Natural killer cell (primary cell): ENCODE results near the gene CALCOCO2. TPM values are rescaled to one million over a fixed set of nuclear protein-coding genes. Genes with fewer than 3 reads are reported as not detected.

ENCODE experiments used
- ATAC-seq, 3 donors: fragments of 150-1000 bp in 2 of 3; fragments of 200-7000 bp in 1 of 3; cut with Tn5 transposase; 1 replicate in 1 of 3; 2 replicates in 2 of 3; pipeline ENCODE4 v1.10.0; 2021; ENCODE audit warnings: mild to moderate bottlenecking in 2 of 3, moderate library complexity in 2 of 3
- DNase-seq, 2 donors: peaks; one replicate each; pipeline versions ENCODE4 v3.0.0 to v3.0.0-alpha.2; 2013 to 2021; ENCODE audit warnings: mixed read lengths in 1 of 2
- H3K27ac ChIP-seq: one replicate; pipeline ENCODE4 v1.5.1; 2013; ENCODE audit warnings: mild to moderate bottlenecking, low read length
- H3K27me3 ChIP-seq: one replicate; pipeline ENCODE4 v1.6.1; 2013; ENCODE audit warnings: low read length; ENCODE audit not compliant: control insufficient read depth, insufficient read depth
- H3K36me3 ChIP-seq: one replicate; pipeline ENCODE4 v1.6.1; 2013; ENCODE audit warnings: low read length; ENCODE audit not compliant: control insufficient read depth, insufficient read depth
- H3K4me1 ChIP-seq: one replicate; pipeline ENCODE4 v1.6.1; 2013; ENCODE audit warnings: low read length; ENCODE audit not compliant: control insufficient read depth, insufficient read depth
- H3K4me3 ChIP-seq: one replicate; pipeline ENCODE4 v1.5.1; 2013; ENCODE audit warnings: low read length
- H3K9me3 ChIP-seq: one replicate; pipeline ENCODE4 v1.6.1; 2013; ENCODE audit warnings: low read length; ENCODE audit not compliant: control insufficient read depth, insufficient read depth
- H3K27ac Mint-ChIP-seq, 2 donors: one replicate each; pipeline ENCODE4 v1.8.0; 2022; ENCODE audit warnings: mild to moderate bottlenecking in 2 of 2, mixed read lengths in 2 of 2, moderate library complexity in 1 of 2
- H3K27me3 Mint-ChIP-seq, 2 donors: one replicate each; pipeline ENCODE4 v1.8.0; 2022; ENCODE audit warnings: low read depth in 2 of 2, mixed read lengths in 2 of 2
- H3K36me3 Mint-ChIP-seq: one replicate; pipeline ENCODE4 v1.8.0; 2022; ENCODE audit warnings: mixed read lengths
- H3K4me1 Mint-ChIP-seq, 2 donors: one replicate each; pipeline ENCODE4 v1.8.0; 2022; ENCODE audit warnings: mixed read lengths in 2 of 2
- H3K4me3 Mint-ChIP-seq: one replicate; pipeline ENCODE4 v1.8.0; 2022; ENCODE audit warnings: mild to moderate bottlenecking, moderate library complexity, mixed read lengths
- H3K9me3 Mint-ChIP-seq, 2 donors: one replicate each; pipeline ENCODE4 v1.8.0; 2022; ENCODE audit warnings: mixed read lengths in 2 of 2
- CTCF ChIP-seq: fragments of 200-600 bp; IDR thresholded peaks from one replicate; pipeline ENCODE4 v1.8.0; 2022; ENCODE audit warnings: antibody characterized with exemption
- WGBS: methylation state at CpG from one replicate; pipeline ENCODE4 v1.1.7; 2013; ENCODE audit warnings: missing lambda C conversion rate; ENCODE audit not compliant: insufficient coverage; 5-methylcytosine and 5-hydroxymethylcytosine counted together
- intact Hi-C: fragments of 100-400 bp; cut with micrococcal nuclease; formaldehyde crosslinking; loops from one replicate; pipeline ENCODE4 v1.14.2; 2022
- total RNA-seq, 4 donors: library from RNA; stranded (reverse); fragments of 120-200 nt in 1 of 4; gene quantifications; one replicate each; pipeline versions ENCODE4 v1.2.3 to v1.2.4, GENCODE V29; 2013 to 2022

The CALCOCO2 gene
- total RNA-seq, 3 donors from 2014 or later (not counting 1 experiment from before 2014, with no cell fraction given) = 175 to 188 (median 179) TPM

DNA sequence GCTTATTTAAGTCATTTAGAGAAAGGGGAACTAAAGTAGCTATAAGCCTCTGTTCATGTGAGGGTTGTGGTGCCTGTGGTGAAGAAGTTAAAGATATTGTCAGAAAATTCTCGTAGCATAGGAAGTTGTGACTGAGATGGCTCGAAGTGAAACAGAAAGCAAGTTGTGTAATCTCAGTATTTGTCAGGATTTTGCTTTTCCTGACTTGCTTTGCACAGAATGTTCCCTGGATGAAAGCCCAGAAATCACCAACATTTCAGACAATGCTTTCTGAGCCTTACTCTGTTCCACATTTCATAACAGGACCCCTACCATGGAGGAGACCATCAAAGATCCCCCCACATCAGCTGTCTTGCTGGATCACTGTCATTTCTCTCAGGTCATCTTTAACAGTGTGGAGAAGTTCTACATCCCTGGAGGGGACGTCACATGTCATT lies 10.6 kb downstream of the CALCOCO2 start:
- H3K27me3 Mint-ChIP-seq = no peaks in the 10 kb centered on the region
- H3K4me1 Mint-ChIP-seq = peaks cover 38 to 42% of the 10 kb centered on the region in 2 donors
- intact Hi-C loops = loop anchor here (1.0 kb wide), 1 partner anchor 10 kb away; the partner anchor contains the start of gene CALCOCO2
- Histone ChIP-seq H3K4me1 (peaks cover 48% of the 10 kb centered on the region), H3K4me3 (peak overlapping the region; percentile 7), H3K27ac (peak overlapping the region; percentile 77), H3K27me3 (no peaks in the 10 kb centered on the region), H3K36me3 (peaks cover 23% of the 10 kb centered on the region), H3K9me3 (no peaks in the 10 kb centered on the region)
- TF ChIP-seq CTCF = no peak
- DNase-seq = peak in 1 of 2 donors; percentile 78
- peak; percentile 88 to 94 (median 91) for ATAC-seq
- peak overlapping the region; percentile 87 for H3K4me3 Mint-ChIP-seq
- WGBS = 0% methylated on average over 2 of the region's 3 CpGs
- no peaks in the 10 kb centered on the region for H3K9me3 Mint-ChIP-seq
- H3K27ac Mint-ChIP-seq = peak overlapping the region; percentile 90 to 92
- peaks cover 8% of the 10 kb centered on the region for H3K36me3 Mint-ChIP-seq

DNA sequence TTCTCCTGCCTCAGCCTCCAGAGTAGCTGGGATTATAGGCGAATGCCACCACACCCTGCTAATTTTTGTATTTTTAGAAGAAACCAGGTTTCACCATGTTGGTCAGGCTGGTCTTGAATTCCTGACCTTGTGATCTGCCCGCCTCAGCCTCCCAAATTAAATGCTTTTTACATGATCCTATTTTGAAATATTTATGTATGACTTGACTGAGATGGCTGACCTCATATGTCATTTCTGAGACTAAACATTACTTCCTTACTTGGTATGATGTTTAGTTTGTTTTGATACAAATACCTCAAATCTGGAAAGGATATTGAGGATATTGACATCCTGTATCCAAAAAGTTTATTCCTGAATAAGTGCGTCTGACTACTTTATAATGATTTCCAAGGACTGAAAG lies 11.9 kb downstream of the CALCOCO2 start:
- no peak for TF ChIP-seq CTCF
- no peaks in the 10 kb centered on the region for H3K9me3 ChIP-seq
- Mint-ChIP-seq H3K4me1 (peaks cover 24 to 29% of the 10 kb centered on the region in 2 donors), H3K27ac (peak overlapping the region in 1 of 2 donors; percentile 90), H3K4me3 (no peak overlapping the region), H3K9me3 (no peaks in the 10 kb centered on the region), H3K27me3 (no peaks in the 10 kb centered on the region), H3K36me3 (peaks cover 8% of the 10 kb centered on the region)
- H3K4me1 ChIP-seq = peaks cover 34% of the 10 kb centered on the region
- H3K27ac ChIP-seq = no peak overlapping the region
- WGBS = 100% methylated on average over 2 of the region's 3 CpGs
- no peak overlapping the region for H3K4me3 ChIP-seq
- no peak for ATAC-seq
- intact Hi-C loops = no loop called here
- H3K36me3 ChIP-seq = peaks cover 31% of the 10 kb centered on the region
- DNase-seq = no peak
- H3K27me3 ChIP-seq = no peaks in the 10 kb centered on the region

DNA sequence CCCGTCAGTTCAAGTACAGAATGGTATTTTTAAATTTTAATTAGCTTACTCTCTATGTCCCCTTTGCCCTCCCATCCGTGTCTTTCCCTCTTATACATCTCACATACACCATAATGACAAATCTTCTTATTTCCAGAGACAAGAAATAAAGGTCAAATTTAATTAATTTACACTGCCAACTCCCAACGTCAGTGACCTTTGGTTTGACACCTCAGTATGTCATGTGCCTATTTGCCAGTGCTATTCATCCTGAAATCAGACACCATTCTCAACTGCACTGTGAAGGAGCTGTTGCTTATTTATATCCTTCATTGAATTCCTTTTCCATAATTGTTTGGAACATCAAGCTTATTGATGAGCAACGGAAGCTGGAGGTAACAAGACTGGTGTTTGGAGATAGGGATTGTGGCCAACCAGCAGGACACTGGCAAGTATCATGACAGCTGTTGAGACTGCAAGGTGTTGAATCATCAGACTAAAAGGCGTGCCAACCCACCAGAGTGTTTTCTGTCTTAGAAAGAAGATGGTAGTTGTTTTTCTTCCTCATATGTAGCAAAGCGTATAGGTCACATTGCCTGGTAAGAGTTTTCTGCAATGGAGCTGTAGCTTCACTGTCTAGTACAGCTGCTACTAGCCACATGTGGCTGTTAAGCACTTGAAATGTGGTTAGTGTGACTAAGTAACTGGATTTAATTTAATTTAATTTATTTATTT lies 12.5 kb downstream of the CALCOCO2 start:
- H3K4me3 Mint-ChIP-seq = peak overlapping the region; percentile 2
- H3K4me1 ChIP-seq = peaks cover 28% of the 10 kb centered on the region
- H3K4me1 Mint-ChIP-seq = peaks cover 18 to 23% of the 10 kb centered on the region in 2 donors
- H3K27ac Mint-ChIP-seq = peak overlapping the region in 1 of 2 donors; percentile 90
- no peaks in the 10 kb centered on the region for H3K27me3 Mint-ChIP-seq
- no peaks in the 10 kb centered on the region for H3K27me3 ChIP-seq
- H3K9me3 ChIP-seq = no peaks in the 10 kb centered on the region
- DNase-seq = no peak
- intact Hi-C loops = no loop called here
- H3K4me3 ChIP-seq = no peak overlapping the region
- no peaks in the 10 kb centered on the region for H3K9me3 Mint-ChIP-seq
- H3K27ac ChIP-seq = no peak overlapping the region
- 93% methylated on average over 6 of the region's 6 CpGs for WGBS
- no peak for ATAC-seq
- TF ChIP-seq CTCF = no peak
- H3K36me3 ChIP-seq = peaks cover 37% of the 10 kb centered on the region
- peaks cover 13% of the 10 kb centered on the region for H3K36me3 Mint-ChIP-seq
